HG03457 (cell line): ENCODE results near the gene PRR29.
"Not testable (repeated sequence)": the region's sequence is repeated elsewhere in the genome, so short reads cannot be mapped to it uniquely, and the experiment has no call there.

Source experiments
- ATAC-seq: cut with Tn5 transposase; IDR thresholded peaks from one replicate; pipeline ENCODE4 v1.9.1; 2021; ENCODE audit warnings: moderate number of reproducible peaks; ENCODE audit not compliant: unreplicated experiment

The PRR29 gene

GRCh38 chr17:63974594-63975192, 23.5 kb upstream of the PRR29 start:
- no peak for ATAC-seq

- no peak for ATAC-seq
Observed at GRCh38 chr17:63975541-63976092, 22.5 kb upstream of the PRR29 start.

- ATAC-seq: no peak
Observed at GRCh38 chr17:63976702-63977101, 21.4 kb upstream of the PRR29 start.

DNA sequence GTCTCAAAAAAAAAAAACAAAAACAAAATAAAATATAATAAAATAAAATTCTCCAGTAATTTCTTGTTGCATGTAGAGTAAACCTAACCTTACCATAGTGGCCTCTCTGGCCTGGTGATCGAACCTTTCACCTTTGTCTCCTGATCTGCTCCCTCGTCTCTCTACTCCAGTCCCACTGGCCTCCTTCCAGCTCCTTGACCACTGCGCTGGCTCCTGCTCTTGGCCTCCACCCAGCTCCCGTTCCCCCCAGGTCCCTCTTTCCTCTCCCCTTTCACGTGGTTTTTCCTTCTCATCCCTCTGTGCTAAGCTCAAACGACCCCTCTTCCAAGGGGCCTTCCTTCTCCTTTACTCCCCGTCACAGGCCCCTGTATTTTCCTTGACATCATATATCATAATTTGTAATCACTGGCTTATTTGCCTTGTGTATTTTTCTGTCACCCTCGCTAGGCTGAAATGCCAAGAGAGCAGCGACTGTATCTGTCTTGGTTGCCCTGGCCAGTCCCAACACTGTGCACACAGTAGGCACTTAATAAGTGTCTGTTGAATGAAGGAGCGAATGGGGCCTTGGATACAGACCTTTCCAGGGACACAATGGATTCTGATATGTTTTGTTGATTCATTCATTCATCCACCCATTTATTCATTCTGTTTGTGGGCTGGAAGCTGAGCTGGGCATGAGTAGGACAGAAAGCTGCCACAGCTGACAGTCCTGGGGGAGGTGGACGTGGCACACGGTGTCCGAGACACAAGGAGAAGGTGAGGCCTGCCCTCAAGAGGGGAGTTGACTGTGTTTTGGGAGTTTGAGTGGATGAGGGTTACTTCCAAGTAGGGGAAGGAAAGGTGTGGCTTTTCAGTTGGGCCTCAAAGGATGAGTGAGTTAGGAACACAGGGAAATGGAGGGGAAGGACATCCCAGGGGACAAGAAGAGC, 19.6 kb upstream of the PRR29 start:
- no peak for ATAC-seq

DNA sequence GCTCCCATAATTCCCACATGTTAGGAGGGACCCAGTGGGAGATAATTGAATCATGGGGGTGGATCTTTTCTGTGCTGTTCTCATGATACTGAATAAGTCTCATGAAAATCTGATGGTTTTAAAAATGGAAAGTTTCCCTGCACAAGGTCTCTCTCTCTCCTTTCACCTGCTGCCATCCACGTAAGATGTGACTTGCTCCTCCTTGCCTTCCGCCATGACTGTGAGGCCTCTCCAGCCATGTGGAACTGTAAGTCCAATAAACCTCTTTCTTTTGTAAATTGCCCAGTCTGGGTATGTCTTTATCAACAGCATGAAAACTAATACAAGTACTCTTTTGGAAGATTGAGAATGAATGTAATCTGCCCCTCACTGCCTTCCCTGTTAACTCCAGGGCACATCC, 15.5 kb upstream of the PRR29 start:
- ATAC-seq: not testable (repeated sequence)

DNA sequence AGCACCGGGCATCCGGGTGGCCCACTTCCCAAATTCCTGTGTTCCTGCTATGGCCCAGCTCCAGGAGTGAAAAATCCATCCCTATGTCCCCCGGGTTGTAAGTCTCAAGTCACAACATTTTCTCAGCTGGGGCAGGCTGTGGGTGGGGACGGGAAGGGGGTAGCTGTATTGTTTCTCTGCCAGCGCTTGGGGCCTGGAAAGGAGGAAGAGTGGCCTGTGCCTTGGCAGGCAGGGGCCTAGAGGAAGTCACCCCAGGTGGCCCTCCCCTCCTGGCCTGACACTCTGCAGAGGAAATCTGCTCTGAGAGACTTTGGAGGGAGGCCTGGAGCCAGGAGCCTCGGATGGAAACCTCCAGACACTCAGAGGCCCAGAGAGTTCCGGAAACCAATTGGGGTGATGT, 14.8 kb upstream of the PRR29 start:
- ATAC-seq: no peak

DNA sequence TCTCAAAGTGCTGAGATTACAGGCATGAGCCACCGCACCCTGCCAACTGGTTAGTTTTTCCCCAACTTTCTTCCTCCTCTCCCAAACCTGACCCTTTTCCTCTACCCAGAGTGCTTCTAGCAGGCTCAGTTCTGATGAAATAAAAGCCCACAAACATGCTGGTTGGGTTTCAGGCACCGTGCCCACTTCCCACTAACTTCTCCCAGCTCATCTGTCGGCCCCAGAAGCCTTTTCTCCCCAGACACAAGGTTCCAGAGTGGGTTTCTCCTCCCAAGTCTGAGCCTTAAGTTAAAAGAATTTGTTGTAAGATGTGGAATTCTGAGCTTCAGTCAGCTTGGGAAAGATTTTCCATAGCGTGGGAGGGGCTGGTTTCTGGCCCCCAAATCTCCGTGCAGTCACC, 13.9 kb upstream of the PRR29 start:
- ATAC-seq: no peak

GRCh38 chr17:63984651-63985386, 13.3 kb upstream of the PRR29 start:
- no peak for ATAC-seq

DNA sequence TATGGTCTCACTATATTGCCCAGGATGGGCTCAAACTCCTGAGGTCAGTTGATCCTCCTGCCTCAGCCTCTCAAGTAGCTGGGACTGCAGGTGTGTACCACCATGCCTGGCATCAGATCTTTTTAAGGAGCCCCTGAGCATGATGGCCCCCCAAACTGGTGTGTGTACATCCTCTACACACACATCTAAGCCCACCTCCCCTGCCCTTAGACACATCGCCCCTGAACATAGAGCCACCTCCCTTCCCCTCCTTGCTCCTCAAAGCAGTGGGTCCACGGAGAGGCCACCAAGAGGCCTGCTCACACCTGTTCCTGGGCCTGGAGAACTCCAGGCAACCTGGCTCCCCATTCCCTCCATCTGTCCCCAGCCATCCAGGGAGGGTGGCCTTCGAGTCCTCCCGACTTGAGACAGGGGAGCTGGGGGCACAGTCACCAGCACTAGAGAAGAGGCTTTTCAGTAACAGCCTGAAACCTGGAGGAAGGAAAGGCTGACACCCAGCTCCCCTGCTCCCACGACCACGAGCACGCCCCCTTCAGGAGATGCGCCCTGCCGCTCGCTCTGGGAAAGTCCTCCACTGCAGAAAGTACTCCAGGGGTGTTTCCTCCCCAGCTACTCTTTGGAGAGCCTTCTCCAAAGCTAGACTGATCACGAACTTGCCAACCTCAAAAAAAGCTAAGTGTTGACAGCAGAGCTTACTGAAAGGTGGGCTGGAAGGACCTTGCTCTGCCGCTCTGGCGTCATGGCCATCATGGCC, 12.6 kb upstream of the PRR29 start:
- no peak for ATAC-seq

- no peak for ATAC-seq
Observed at GRCh38 chr17:63986821-63987220, 11.3 kb upstream of the PRR29 start.

- ATAC-seq: no peak
Observed at GRCh38 chr17:63987221-63988126, 10.7 kb upstream of the PRR29 start.

DNA sequence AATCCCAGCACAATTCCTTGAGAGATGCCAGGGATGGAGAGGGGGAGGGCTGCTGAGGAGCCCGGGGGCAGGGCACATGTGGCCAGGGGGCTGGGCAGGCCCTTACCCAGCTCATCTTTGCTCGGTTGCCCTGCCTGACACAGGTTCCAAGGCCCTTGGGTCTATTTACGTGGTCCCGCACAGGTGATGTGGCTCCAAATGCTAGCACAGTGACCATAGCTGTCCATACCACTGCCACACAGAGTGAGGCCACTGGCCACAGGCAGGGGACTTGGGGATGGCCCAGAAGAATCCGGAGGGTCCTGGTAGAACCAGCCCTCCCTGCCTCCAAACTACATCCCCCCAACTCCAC, 10.0 kb upstream of the PRR29 start:
- ATAC-seq: no peak

DNA sequence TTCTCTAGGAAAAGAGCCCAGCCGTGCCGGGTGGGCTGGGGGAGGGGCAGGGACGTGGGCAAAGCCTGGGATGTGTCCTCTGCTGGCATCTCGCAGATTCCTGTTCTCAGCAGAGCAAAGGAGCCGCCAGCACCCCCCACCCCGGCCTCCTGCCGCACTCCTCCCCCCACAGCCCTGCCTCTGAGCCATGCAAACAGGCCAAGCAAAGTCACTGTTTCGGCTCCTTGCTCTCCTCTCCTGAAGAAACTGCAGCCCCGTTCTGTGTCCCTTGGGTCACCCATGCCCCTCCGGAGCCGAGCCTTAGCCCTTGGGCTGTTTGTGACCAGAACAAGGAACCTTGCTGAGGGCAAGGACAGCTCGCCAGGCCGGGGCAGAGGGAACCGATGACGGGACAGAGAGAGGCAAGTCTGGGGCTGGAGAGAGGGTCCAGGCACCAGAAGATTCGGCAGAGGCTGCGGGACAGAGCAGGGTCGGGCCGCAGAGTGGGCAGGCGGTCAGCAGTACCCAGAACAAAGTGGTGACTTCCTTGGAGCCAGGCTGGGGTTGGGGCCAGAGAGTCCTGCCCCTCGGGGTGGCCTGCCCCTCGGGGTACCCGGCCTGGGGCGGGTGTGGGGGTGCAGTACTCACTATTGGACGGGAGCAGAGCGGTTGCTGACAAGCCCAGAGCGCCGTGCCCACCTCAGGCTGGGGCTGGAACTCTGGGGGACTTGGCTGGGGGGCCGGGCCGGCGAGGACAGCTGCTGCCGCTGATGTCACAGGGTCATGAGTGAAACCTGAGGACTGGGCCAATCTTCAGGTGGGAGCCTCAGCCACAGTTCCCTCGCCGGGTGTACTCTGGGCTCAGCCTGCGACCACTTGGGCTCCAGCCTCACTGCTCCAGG, 9.2 kb upstream of the PRR29 start:
- ATAC-seq: no peak

- no peak for ATAC-seq
Observed at GRCh38 chr17:63989622-63990345, 8.4 kb upstream of the PRR29 start.

- no peak for ATAC-seq
Observed at GRCh38 chr17:63991611-63992010, 6.5 kb upstream of the PRR29 start.

DNA sequence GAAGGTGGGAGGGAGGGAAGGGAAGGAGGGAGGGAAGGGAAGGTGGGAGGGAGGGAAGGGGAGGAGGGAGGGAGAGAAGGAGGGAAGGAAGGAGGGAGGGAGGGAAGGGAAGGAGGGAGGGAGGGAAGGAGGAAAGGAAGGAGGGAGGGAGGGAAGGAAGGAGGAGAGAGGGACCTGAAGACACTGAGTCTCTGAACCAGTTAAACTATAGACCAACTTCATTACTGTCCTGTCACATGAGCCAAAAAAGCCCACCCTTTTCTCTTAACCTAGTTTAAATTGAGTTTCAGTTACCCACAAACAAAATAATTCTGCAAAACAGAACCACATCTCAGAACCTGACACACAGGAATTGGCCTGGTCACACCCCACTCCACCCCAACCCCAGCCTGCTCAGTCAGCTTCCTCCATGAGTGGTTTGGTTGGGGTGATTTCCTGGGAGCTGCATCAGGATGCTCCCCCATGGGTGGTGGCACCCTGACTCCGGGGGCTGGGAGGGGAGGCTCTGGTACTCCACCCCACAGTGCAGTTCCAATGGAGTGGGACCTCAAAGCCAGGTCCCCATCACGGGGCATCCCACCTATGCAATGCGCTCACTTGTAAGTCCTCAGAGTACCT, 4.7 kb upstream of the PRR29 start:
- ATAC-seq: no peak

DNA sequence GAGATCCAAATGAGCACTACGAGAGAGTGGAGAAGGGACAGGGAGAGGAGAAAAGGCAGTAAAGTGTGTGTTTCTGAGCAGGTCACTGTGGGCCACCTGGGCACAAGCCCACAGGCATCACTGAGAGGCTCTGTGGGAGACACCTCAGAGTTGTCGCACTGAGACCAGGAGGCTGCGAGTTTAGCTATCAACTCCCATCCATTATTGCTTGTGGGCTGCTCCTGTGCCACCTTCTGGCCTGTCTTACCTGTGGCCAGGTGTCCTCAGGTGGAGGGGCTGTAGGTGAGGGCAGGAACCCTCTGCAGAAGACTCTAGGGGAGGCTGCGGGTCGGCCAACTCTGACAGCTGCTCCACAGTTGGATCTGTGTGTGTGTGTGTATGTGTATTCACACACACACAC, 2.5 kb upstream of the PRR29 start:
- no peak for ATAC-seq
